GM18909 (cell line): ENCODE data around the gene FBXO2.
A peak's percentile ranks its signal among the peaks of the same experiment; 100 is the strongest.
"Not testable (repeated sequence)": the region's sequence is repeated elsewhere in the genome, so short reads cannot be mapped to it uniquely, and the experiment has no call there.

ENCODE experiments used
- ATAC-seq: cut with Tn5 transposase; IDR thresholded peaks from one replicate; pipeline ENCODE4 v1.9.1; 2021; ENCODE audit warnings: mild to moderate bottlenecking; ENCODE audit not compliant: unreplicated experiment, poor library complexity

The FBXO2 gene

DNA sequence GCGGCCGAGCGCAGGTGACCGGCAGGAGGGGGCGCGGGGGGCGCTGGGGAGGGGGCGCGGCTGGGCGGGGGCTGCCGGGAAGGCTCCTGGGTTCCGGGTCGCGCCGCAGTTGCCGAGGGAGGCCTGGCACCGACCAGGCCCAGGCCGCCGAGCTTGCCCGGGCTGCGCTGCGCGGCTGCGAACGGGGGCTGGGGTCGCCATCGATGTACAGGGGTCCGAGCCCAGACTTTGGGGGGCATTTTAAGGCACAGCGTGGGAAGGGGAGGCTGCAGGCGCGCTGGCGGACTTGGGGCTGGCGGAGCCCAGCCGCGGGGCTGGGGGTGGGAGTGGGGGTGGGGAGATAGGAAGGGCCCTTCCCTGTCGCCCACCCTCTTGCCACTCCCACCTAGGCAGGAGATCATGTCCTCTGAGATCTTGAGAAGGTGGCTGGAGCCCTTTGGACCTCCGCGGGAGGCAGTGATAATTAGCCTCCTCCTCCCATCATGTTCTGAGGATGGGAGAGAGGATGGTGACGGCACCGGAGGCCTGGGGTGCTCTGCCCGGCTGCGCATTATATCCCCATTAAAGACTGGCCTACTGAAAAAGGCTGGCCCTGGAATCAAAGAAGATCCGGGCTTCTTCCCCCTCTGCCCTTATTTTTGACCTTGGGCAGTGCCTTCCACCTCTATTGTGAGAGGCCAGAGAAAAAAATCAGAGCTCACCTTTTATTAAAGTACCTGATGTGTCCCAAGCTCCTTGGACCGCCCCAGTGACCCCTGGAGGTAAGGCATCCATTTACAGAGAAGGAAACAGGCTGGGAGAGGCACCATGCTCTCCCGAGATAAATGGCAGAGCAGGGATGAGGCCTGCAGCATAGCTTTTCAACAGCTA lies 945 bp upstream of the FBXO2 start:
- peak; percentile 22 for ATAC-seq

DNA sequence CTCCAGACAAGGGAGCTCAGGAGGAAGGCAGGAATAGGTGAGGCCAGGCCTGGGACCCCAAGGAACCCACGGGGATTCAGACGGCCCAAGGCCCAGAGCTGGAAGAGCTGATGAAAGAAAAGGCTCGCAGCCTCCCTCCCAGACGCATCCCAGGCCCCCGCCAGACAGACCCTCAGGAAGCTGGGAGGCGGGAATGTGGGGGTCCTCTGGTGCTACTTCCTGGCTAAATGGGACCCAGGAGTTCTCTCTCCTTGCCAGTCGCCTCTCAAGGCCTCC lies 430 bp downstream of the FBXO2 start:
- no peak for ATAC-seq

DNA sequence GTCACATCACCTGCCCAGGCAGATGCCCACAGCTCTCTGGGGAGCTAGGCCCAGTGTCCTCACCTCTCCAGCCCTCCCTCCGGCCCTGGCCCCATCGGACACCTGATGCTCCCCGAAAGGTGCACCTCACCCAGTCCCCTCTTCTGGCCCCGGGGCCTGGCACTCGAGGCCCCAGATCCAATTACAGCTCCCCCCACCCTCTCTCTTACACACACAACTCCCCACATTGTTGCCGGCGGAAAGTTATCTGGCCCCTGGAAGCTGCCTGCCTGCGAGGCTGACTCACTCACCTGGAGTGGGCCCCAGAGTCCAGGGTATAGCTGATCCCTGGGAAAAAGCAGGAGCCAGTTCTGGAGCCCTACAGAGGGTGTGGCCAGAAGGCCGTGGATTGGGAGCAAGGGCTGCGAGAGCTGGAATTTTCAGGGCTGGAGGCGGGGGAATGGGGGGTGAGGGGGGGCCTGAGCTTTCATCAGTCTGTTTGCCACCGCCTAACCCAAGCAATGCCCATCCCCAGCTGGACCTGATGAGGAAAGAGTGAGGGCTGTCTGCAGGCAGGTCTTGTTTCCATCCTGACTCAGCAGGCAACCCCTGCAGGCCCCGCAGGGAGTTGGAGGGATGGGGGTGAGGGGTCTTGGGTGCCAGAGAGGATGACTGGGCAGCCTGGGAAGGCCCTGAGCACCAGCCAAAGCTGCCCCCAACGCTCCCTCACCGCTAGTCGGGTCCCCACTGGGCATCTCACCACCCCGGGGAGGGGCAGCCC lies 948 bp downstream of the FBXO2 start:
- ATAC-seq = no peak

DNA sequence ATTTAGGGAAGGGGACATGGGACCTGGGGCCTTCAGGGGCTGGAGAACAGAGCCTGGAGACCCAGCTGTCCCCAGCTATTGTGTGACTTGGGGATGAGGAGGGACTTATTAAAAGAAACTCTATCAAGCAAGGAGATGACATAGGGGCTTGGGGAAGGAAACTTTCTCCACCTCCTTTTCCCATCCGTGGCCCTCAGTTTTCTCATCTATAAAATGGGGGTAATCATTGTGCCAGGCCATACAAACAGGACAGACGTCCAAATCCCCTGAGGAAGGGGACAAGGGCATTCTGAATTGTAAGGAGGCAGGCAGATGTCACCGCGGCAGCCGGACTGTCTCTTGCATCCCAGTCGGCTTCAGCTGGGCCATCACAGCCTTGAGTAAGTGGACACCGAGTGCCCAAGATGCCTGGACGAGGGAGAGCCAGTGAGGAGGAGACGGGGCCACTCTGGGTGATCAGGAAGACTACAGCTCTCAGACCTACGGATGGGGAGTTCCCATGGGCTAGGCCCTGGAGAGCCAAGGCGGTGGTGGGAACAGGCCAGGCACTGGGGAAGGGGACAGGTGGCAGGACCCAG lies 1.9 kb downstream of the FBXO2 start:
- ATAC-seq = no peak

DNA sequence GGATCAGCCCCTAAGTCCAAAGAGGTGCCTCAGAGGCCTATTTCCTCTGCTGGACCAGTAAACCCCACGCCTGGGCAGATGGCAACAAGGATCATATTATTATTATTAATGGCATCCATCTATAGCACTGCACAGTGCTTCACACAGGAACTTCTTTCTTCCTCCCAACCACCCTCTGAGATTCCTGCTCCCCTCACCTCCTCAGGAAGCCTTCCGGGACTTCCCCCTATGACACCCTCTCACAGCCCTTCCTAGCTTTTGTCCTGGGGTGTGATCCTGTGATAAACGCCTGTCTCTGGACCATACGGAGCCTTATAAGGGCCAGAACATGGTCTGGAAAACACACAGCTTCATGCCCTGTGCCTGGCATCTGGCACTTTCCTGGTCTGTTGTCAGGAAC lies 3.2 kb downstream of the FBXO2 start:
- ATAC-seq = no peak

DNA sequence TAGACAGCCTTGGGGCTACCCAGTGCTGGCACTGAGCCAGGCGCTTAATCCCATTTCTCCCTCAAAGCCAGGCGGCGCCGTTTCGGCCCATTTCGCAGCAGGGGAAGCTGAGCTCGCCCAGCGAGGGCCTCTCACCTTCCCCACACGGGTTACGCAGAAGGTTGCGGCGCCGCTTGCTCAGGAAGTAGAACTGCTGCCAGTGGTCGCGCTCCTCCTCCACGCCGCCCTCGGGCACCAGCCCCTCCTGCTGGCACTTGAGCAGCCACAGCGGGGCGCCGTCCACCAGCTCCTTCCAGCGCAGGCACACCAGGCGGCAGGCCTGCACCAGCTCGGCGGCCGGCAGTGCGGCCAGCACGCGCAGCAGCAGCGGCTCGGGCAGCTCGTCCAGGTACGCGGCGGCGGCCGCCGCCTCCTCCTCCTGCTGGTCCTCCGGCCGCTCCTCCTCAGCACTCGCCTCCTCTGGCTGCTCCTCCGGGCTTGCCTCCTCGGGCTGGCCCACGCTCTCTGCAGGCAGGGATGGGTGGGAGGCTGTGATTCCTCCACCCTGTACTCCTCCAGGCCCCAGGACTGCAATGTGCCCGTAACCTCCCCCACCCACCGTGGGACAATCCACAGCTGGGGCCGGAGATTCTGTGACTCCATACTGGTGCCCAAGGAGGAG lies 3.8 kb downstream of the FBXO2 start:
- no peak for ATAC-seq

DNA sequence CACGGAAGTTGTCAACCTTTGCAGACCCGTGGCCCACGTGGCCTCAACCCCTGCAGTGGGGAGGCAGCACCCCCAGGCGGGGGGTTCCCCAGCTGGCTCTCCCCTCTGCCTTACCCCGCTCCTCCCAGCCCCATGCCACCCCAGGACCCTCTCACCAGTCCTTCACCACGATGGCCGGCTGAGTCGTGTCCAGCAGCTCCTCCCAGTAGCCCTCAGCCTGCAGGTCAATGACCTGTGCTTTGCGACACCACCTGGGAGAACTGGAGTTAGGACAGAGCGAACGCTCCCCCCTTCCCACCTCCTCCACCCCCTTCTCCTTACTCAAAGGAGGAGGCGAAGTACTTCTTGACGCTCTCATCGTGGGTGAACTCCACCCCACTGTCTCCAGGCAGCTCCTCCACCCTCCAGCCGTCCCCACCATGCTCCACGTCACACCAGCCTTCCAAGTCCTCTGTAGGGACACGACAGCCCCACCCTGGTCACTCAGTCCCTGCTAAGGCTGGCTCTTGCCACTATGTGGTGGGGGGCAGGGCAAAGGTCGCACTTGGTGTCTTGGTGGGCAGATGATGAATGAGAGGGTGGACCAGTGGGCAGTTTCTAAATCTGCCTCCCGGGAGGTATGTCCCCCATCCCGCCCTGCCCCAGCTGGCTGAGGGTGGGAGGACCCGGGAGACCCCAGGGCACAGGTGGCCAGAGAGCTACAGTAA lies 4.5 kb downstream of the FBXO2 start:
- no peak for ATAC-seq

DNA sequence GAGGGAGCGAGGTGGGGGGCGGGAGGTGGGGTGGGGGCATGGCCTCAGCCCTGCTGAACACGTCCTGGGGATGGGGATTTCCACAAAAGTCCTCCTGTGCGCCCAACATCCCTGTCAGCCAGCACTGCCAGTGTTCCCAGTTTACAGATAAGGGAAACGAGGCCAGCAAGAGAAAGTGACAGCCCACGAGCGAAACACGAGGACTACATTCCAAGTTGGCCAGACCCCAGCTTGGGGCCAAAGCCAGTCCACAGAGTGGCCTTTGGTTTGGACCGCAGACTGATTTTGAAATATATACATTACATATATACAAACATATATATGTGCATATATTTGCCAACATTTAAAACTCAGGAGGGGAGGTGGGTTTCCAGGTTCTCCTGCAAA lies 5.0 kb downstream of the FBXO2 start:
- ATAC-seq = no peak

DNA sequence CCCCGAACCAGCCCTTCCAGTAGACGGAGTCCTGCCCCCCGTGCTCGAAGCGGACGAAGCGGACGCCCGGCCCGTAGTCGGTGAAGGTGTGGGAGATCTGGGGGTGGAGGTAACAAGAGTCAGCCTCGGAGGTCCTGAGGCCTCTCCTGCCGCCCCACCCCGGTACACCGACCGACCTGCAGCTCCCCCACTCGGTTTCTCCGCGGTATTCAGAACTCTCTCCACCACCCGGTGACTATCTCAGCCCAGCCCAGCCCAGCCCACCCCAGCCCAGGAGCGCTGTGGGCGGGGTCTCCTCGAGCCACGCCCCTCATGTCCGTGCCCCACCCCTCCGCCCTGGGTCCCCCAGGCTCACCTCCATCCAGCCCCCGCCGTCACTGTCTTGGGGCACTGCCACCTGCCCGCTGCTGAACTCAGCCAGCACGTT lies 5.5 kb downstream of the FBXO2 start:
- no peak for ATAC-seq

DNA sequence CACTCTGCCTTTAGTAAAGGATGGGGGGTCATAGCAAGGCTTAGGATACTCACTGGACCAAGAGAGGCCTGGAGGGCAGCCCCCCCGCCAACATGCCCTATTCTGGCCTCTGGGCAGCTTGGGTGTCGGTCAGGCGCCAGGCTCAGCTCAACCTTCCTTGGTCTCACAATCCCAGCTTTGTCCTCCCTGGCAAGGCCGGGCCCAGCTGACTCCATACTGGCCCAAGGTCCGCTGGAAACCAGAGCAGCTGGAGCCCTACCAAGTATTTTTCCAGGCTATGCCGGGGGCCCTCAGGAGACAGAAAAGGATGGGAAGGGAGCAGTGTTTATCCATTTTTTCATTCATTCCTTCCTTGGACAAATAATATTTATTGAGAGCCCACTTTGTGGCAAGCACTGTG lies 6.2 kb downstream of the FBXO2 start:
- no peak for ATAC-seq

DNA sequence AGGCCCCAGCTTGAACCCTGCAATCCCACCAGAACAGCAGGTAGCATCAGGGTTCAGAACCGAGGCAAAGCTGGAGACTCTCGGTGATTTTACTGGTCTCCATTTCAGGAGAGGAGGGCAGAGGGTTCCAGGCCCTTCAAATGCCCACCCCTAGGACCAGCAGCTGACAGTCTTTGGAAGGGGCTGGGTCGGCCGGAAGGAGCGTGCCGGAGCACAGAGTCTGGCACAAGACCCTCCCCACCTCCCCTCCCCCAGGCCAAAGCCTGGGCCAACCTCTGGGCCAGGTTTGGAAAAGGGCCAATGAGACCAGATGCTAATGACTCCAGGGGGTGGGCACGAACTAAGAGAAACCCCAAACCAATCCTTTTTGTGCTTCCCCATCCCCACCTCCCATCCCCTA lies 6.9 kb downstream of the FBXO2 start:
- no peak for ATAC-seq

DNA sequence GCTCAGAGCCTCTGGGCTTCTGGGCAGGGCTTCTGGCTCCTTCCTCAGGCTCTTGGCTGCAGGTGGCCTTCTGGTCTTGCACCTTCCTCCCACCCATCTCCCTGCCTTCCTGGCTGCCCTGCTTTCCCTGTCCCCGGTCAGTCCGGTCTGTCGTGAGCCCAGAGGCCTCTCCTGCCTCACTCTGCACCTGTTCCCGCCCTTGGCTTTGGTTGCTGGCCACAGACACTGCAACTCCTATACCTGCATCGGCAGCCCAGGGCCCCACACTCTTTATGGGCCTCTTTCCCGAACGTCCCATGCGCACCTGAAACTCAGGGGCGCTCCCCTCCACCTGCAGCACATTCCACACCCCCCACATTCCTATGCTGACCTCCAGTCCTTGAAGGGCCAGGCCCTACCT lies 7.9 kb downstream of the FBXO2 start:
- no peak for ATAC-seq

DNA sequence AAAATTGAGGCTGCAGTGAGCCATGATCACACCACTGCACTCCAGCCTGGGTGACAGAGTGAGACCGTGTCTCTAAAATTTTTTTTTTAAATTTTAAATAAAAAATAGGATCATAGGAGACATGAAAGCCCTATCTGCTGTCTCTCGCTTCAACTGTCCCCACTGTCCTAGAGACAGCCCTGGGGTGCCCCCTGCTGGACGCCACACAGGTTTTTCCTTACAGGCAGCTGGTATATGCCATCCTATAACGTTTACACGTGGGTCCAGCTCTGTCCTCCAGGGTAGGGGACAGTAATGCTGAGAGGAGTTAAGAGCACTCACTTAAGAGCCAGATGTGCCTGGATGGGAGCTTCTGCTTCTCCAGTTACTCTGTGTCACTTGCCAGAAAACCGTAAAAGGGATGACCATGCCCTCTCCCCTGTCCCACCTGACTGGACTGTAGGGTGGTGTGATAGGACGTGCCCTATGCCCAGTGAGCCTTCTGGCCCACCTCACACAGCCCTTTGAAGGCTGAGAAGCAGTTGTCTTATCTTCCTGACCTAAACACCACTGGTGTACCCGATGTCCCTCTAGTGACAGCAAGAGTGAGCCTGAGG lies 8.5 kb downstream of the FBXO2 start:
- ATAC-seq = no peak

DNA sequence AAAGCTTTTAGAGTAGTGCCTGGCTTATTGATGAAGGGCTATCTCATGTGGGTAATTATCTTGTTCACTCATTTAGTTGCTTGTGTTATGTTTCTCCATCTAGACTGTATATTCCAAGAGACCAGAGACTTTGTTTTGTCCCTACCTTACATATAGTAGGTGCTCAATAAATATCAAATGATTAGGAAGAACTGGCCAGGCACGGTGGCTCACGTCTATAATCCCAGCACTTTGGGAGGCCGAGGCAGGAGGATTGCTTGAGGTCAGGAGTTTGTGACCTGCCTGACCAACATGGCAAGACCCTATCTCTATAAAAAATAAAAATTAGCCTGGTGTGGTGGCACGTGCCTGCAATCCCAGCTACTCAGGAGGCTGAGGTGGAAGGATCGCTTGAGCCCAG lies 9.0 kb downstream of the FBXO2 start:
- ATAC-seq = no peak

DNA sequence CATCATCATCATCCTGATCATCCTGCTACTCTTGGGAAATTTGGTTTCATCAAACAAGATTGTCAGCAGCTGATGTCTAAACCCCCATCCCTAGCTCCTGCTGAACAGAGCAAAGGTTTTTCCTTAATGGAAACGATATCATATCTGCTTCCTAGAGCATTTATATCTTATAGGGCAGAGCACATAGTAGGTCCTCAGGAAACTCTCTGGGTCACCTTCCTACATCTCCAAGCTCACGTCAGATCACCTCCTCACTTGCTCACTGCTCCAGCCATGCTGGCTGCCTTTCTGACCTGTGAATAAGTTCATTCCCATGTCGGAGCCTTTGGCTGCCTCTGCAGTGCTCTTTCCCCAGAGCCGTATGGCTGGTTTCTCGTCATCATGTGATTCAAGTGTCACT lies 10.4 kb downstream of the FBXO2 start:
- ATAC-seq = no peak

DNA sequence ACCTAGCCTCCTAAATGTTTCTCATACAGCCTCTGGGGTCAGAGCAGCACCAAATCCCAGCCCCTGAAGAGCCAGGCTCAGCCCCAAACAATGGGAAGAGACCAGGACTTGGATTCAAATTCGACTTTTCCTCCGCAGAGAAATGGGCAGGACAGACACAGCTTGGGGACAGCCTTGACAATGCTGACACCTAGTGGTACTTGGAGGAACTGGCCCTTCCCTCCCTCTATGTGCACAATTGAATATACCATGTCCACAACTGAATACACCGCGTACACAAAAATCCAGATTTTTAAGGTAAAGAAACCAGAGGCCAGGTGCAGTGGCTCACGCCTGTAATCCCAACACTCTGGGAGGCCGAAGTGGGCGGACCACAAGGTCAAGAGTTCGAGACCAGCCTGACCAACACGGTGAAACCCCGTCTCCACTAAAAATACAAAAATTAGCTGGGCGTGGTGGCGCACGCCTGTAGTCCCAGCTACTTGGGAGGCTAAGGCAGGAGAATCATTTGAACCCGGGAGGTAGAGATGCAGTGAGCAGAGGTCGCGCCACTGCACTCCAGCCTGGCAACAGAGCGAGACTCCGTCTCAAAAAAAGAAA lies 11.7 kb downstream of the FBXO2 start:
- not testable (repeated sequence) for ATAC-seq

DNA sequence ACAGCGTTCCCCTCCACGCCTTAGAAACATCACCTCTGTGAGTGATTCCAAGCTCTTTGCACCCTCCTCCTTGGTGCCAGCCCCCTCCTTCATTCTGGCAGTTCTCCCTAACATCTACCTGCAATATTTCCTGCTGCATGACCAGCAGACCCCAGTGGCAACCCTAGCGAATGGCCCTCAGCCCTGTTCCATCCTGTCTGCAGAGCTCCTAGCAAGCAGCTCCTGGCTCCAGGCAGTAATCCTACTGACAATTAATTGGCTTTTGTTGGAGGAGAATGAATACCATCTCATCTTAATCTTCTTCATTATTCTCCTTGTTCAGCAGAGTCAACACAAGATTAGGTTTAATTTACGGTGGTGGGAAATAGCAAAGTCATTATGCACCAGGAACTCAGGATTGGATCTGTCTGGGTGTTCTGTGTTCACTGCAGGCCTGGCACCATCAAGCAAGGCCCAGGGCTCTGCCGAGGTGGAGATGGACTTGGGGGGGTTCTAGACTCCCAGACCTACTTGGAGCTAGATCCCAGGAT lies 12.4 kb downstream of the FBXO2 start:
- ATAC-seq = no peak

DNA sequence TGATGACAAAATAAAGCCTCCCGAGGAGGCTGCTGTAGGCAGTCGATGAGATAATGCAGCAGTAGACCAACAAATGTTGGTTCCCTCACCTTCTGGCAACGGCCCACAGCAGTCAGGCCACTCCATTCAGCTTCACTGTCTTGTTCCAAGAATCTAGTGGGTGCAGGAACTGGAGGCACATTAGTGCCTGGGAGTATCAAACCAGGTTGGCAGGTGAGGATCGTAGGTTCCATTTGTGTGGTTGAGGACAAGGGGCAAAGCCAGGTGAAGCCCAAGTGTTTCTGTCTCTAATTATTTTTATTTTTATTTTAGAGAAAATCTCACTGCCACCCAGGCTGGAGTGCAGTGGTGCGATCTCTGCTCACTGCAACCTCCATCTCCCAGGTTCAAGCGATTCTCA lies 13.3 kb downstream of the FBXO2 start:
- no peak for ATAC-seq

DNA sequence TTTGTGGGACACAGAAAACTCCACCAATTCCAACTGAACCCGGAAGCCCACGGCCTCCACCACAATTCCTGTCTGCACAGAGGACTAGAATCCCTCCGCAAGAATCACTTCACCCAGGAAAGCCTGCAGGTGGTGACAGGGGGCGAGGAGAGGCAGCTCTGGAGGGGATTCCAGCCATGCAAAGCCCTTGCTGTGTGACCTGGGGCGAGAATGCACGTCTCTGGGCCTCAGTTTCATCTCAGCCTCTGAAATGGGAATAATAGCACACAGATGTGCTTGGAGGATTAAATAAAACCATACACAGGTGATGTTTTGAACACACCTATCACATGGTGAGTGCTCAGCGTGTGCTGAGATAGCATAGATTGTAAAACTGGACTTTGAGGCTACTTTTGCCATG lies 14.1 kb downstream of the FBXO2 start:
- ATAC-seq = no peak

DNA sequence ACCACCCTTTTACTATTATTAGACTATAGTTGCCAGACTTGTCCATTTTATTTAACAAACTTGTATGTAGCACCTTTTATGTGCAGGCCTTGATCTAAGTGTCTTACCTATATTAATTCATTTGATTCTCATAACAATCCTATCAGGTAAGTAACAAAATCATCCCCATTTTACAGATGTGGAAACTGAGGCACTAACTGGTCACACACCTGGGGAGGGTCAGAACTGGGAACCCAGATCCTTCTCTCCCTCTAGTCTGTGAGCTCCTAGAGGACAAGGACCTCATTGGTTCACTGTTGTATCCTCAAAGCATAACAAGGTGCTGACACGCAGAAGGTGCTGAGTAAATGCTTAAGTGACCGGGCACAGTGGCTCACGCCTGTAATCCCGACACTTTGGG lies 14.9 kb downstream of the FBXO2 start:
- no peak for ATAC-seq
